HG03521 (cell line): ENCODE measurements around the gene FIGNL2.

Experiments used
- ATAC-seq: cut with Tn5 transposase; IDR thresholded peaks from one replicate; pipeline ENCODE4 v1.9.1; 2021; ENCODE audit warnings: mild to moderate bottlenecking, moderate library complexity; ENCODE audit not compliant: unreplicated experiment

The FIGNL2 gene

GRCh38 chr12:51862947-51863346 lies 14.4 kb upstream of the FIGNL2 start:
- no peak for ATAC-seq

GRCh38 chr12:51860986-51861385 lies 12.5 kb upstream of the FIGNL2 start:
- ATAC-seq, result no peak

- no peak for ATAC-seq
These were observed 7.3 kb upstream of the FIGNL2 start for GRCh38 chr12:51855586-51856428.

DNA sequence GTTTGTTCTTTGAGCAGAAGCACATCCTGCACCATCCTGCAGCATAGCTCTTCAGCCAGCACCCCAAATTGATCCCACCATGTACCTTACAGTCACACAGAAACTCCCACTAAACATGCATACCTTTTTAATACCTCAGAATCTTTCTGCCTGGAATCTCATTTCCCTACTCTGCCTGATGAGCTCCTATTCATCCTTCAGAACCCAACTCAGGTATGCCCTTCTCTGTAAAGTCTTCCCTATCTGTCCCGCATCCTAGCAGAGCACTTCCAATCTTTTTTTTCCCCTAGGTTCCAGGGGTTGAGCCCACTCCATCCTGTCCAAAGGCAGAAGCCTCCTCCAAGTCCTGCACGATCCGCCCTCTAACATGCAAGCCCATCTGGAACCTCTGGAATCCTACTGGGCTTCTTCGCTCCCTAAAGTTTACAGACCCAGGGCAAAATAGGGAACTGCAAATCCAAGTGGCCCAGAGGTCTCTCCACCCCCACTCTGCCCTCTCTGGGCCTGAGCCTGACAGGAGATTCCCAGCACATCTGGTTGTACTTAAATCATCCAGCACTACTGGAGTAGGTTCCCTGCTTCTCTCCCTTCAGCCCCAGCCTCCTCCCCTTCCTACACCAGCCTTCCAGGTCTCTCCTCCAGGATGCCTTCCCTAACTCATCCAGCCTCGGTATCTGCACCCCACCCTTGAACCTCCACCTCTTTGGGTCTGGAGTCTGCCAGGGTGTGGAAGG lies 4.1 kb upstream of the FIGNL2 start:
- ATAC-seq, result no peak

DNA sequence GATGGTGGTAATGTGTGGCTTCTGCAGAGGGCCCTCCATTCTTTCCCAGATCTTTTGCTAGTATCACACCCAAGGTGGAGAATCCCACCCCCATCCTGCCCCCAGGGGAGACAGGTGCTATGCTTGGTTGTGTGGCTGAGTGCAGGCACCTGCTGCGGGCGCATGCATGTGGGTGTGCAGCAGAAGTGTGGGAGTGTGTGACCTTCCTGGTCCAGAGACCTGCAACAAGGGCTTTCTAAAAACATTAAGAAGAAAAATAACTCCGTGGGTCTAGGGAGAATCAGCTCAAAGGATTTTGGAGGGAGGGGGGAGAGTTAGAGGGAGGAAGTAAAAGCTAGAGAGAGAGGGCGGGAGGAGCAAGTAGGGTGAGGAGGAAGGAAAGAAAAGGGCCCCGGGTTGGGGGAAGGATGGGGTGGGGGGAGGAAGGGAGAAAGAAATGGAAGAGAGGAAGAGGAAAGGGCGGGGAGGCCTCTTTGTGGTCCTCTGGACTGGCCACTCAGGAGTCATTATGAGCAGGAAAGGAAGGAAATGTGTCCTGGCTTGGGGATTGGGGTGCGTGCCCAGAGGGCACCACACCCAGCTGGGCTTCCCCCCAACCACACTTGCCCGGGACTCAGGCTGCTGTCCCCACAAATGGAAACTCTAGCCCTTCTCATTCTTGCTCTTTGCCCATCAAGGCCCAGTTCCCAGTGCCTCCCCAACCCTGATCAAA lies 3.1 kb upstream of the FIGNL2 start:
- ATAC-seq, result no peak

DNA sequence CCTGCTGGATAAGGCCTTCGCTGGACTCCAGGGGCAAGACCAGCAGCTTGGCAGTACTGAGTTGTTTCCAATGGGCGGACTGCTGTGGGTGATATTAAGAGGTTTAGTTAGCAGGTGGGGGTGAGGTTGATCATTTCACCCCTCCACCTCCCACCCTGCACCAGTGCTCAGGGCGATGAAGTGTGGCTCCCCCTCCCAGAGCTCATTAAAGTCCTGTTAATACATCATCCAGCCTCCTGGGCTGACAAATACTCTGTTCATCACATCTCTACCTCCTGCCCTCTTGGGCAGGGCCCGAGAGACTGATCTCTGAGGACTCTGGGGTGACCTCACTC lies 2.4 kb upstream of the FIGNL2 start:
- no peak for ATAC-seq

DNA sequence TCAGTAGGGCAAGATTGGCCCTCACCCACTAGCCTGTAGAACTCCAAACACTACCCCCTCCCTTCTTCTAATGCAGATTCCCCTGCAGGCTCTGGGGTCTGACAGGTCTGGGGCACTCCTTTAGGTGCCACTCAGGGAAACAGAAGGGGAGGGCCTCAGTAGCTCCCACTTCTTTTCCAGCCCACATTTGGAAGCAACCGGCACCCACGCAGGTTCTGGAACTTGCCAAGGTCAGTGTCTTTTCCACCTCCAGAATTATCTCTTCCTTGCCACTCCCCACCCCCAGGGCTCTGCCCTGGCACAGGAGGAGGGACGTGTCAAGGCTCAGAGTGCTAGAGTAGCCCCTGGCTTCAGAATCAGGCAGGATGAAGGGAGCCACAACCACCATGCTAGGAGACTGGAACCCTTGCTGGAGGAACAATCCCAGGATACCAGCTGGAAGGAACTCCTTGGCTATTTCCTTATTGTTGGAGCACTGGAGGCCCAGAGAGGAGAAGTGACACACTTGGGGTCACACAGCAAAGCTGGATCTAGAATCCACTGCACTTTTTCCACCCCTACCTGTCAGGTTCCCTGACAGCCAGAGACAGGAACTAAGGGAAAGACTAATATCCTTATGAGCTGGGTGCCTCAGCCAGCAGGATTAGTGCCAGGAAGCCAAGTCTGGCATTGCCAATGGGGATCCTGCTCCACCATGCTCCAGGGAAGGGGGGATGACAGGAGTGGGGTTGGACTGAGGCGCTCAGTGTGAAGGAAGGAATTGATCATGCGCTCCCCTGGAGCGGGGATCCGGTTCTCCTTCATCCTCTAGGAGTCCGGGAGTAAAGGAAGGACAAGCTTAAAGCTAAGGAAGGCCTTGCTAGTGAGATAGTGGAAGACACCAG lies 1.8 kb upstream of the FIGNL2 start:
- ATAC-seq, result no peak

GRCh38 chr12:51848841-51849735 lies 570 bp upstream of the FIGNL2 start:
- no peak for ATAC-seq

DNA sequence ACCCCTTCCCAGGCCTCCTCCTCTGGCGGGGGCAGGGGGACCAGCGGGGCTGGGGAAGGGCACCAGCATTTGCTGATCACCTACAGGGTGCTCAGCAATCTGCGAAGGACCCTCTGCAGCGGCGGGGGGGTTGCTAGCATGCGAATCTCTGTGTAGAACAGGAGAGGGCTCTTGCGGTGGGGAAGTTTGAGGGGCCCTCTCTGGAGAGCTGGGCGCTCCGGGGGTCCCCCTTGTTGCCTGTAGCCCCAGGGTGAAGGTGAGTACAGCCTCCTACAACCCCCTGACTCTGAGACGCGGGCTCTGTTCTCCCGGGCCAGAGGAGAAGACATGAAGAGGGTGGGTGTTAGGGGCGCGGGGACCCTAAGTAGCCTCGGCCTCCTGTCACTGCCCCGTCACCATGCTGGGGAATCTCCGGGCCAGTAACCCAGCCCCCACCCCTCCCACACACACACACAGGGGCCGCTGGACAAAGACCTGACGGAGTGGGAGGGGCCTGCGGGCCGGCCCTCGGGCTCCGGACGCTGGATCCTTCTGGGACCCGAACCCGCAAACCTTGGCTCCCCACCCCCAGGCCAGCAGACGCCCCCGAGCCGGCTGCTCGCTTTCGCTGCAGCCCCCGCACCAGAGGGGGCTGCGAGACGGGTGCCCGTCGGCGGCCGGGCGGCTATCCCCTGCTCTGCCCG lies 734 bp downstream of the FIGNL2 start:
- no peak for ATAC-seq

DNA sequence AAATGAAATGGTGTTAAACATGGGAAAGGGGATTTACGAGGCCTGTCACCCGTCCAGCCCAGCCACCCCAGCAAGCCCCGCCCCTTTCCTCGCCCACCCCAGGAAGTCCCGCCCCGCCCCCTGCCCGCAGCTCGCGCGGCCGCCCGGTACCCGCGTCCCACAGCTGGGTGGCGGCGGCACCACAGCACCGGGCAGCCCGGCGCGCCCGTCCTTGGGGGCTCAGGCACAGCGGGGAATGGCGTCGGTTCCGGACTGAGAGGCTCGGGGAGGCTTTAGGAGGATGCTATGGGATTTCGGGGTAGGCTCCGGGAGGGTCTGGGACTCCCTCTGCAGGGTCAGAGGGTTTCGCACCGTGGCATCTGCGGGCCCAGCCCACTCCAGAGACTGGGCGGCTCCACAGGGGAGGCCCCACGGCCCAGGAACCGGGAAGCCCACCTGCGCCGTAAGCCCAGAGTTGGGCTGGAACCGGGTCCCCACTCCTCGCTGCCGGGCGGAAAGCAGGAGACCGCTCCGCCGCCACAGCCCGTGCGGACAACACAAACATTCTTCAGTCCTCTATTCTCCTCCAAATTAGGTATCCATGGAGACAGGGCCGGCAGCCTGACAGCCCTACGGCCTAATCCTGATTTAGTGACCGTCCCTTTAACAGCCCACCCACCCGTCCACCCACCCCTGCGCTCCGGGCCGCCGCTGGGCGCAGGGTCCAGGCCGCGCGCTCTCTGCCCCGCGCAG lies 1.4 kb downstream of the FIGNL2 start:
- no peak for ATAC-seq

DNA sequence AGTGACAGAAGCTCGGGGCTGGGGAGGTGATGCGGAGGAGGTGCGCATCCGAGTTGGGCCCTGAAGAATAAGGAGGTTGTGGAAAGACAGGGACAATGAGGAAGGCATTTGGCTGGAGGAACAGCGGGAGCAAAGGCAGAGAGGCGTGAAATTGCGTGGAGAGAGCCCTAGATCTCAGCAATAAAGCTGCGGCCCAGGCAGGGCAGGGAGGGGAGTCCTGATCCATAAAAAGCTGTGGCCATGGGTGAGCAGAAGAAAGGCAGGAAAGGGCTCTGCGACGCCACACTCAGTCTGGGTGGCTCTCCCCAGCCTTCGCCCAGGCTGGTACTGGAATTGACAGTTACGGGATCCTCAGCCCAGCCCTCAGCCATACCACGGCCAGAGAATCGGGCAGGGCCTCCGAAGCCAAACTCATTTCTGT lies 2.2 kb downstream of the FIGNL2 start:
- ATAC-seq, result no peak

GRCh38 chr12:51845482-51845881 lies 3.0 kb downstream of the FIGNL2 start:
- no peak for ATAC-seq

- no peak for ATAC-seq
These were observed 3.7 kb downstream of the FIGNL2 start for GRCh38 chr12:51844854-51845253.

DNA sequence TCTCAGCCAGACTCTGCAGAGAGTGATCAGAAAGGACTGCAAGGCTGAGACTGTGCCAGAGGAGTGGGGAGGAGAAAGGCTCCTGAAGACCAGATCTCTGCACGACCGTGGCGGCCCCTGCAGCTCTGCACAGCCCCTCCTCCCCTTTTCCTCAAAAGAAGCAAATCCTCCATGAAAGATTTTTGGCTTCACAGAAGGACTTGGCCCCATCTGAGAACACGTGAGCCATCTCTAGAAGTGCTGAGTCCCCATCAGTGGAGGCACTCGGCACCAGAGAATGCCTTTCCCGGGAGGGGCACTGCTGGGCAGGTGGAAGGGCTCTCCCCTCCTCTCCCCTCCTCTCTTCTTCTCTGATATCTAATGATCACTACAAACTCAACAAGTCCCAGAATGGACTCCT lies 6.8 kb downstream of the FIGNL2 start:
- no peak for ATAC-seq

- ATAC-seq, result no peak
These were observed 7.6 kb downstream of the FIGNL2 start for GRCh38 chr12:51840966-51841365.

DNA sequence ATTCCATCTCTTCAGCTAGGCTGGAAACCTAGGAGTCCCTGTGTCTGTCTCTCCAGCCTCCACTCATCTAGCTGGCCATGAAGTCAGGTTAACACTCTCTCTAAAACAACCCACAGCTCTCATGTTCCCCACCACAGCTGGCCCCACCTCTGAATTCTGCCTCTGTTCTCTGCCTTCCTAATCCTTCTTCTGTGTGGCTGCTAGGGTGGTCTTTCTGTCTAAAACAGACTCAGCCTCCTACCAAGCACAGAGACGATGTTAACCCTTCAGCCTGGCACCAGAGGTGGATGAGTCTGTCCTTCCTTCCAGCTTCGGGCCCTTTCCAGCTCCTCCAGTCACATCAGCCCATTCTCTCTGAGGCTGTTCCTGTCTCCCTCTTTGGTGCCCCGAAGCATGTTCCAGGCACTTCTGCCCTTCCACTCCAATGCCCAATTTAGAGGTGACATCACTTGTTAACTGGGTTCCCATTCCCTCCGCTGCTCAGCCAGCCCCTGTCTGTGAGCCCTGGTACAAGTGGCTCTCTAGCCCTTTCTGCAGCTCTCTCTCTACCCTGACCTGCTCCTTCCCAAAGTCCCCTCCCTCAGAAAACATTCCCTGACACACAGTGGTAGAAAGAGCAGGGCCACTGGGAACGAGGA lies 9.1 kb downstream of the FIGNL2 start:
- ATAC-seq, result no peak

- no peak for ATAC-seq
These were observed 9.8 kb downstream of the FIGNL2 start for GRCh38 chr12:51838762-51839161.

DNA sequence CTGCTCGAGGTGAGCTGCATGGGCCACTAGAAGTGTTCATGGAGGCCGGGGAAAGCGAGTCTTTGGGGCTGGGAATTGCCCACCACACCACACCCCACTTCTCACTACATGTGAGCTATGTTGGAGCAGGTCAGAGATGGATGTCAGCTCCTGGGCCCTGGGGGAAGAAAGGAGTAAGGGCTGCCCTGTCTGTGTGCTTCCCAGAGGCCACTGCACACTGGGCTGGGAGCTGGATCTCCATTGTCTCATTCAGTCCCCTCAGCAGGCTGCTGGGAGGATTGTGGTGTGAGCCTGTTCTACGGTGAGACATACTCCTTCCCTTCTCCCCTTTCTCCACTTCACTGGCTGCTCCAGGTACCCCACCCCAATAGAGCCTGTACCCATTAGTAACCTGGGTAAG lies 10.5 kb downstream of the FIGNL2 start:
- ATAC-seq, result no peak
